H54 (cell line): ENCODE measurements around the gene TEKT2.

ENCODE experiments used
- DNase-seq: peaks from one replicate; pipeline ENCODE4 v3.0.0; 2011; ENCODE audit warnings: low spot score, mixed read lengths; ENCODE audit not compliant: insufficient read length
- FAIRE-seq: peaks from 3 replicates; lab custom pipeline; 2011; peaks lifted over from hg19 to GRCh38; lab: Jason Lieb, UNC
- POLR2A ChIP-seq: IDR thresholded peaks from 2 replicates; pipeline ENCODE4 v1.6.1; 2011; ENCODE audit warnings: low read depth, mild to moderate bottlenecking, low read length

TEKT2 gene

DNA sequence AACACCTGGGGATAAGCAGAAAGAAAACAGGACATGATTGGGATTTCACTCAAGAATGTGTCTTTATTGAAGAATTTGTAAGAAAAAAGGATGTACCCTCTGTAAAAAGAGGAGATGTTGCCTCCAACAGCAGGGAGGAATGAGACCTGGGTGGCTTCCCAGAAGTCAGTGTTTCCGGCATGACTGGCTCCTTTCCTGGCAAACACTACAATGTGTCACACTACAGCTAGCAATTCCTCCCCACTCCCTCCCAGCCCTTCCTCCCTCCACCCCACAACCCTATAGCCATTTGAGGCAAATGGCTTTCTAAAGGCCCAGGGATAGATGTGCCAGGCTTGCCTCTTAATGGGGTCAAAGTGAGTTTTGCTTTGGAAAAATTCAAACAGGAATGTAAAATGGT is 52.6 kb downstream of the TEKT2 start:
- no peak for TF ChIP-seq POLR2A
- FAIRE-seq (no peak), DNase-seq (peak; percentile 69)

DNA sequence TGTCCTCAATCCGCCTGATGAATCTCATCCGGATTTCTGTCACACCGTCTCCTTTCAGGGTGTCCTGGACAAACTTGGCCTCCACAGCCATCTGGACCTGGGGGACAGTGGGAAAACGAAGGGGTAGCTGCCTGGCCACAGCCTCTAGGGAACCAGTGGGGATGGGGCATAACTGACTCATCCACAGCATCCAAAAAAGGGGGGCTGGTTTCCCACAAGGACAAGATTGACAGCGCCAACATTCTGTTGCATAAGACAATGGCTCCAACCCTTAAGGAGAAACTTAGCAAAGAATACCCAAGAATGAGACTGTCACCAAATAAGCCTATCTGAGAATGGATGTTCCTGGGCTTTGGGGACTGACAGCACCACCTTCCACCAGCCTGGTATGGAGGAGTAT is 53.3 kb downstream of the TEKT2 start:
- FAIRE-seq (no peak), DNase-seq (no peak)
- no peak for TF ChIP-seq POLR2A

DNA sequence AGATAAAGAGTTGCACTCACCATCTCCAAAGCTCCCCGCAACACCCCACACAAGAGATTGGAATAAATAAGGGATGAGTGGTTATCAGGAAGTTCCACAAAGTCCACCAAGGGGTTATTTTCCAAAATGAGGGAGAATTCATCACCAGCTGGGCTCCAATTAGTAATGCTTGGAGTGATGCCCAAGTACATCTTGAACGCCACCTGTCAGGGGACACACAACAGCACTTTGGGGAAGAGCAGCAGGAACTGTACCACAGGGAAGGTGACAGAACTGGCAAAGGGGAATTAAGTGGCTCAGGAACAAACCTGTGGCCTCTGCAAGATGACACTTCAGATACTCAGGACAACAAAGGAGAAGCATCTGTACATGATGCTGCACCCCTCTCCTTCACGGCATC is 53.9 kb downstream of the TEKT2 start:
- FAIRE-seq (no peak), DNase-seq (no peak)
- no peak for TF ChIP-seq POLR2A
